ENCODE measurements around the gene MINK1.
"Not testable (repeated sequence)": the region's sequence is repeated elsewhere in the genome, so short reads cannot be mapped to it uniquely, and the experiment has no call there.

MINK1 gene

DNA sequence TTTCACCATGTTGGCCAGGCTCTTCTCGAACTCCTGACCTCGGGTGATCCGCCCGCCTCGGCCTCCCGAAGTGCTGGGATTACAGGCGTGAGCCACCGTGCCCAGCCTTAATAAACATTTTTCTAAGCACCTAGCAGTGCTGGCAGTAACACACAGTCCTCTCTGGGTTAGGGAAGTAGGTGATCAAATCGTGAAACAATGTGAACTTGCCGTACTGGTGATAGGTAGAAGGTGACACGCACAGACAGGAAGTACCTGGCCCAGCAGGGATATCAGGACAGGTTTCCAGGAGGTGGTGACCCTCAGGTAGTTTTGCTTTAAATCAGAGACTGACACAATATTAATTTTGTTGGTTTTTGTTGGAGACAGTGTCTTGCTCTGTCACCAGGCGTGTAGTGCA is 21.7 kb upstream of the MINK1 start:
- no peak for DNase-seq (ENCODE audit: low spot score)

DNA sequence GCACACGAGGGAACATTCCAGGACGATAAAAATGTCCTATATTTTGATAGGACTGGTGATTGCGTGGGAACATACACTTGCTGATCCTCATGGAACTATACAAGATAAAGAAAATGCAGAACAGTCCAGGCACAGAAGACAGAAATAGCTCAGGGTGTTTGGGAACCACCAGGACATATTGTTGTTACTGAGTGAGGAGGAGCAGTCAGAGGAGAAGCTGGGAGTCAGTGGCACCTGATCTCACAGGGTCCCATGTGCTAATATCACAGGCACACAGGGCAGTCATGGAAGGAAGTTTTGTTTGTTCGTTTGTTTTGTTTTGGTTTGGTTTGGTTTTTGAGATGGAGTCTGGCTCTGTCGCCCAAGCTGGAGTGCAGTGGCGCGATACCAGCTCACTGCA is 20.4 kb upstream of the MINK1 start:
- DNase-seq (ENCODE audit: low spot score), result no peak

DNA sequence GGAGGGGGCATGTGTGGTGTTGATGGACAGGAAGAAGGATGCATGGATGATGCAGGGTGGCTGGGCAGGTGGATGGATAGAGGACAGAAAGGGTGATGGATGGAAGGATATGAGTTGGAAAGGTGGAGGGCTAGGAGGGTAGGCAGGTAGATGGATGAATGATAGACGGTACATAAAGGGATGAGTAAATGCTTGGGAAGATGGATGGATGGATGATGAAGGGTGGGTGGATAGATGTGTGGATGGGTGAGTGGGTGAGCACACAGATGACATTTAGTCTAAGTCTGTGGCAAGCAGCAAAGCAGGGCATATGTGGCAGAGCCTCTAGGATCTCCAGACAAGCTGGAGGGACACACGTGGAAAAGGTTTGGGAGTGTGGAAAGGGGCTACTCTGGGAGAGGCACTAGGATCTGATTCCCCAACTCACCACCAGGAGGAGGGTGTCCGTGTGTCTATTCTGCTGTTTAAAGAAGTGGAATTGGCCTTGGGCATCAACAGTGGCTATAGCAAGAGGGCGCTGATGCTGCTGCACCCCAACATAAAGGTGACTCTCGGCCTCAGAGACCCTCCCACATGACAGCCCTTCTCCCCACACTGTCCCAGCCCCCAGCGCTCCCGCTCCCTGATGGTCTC is 18.0 kb upstream of the MINK1 start:
- no peak for DNase-seq (ENCODE audit: low spot score)

DNA sequence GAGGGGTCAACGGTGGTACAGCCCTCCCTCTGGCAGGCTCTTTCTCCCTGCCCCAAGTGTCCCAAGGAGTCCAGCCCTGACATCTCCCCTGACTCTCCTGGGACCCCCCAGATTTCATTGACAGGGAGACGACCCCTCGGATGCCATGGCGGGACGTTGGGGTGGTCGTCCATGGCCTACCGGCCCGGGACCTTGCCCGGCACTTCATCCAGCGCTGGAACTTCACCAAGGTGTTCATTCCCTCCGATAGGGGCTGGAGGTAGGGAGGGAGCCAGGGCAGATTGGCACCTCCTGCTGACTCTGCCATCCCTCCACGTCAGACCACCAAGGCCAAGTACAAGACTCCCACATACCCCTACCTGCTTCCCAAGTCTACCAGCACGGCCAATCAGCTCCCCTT is 16.3 kb upstream of the MINK1 start:
- no peak for DNase-seq (ENCODE audit: low spot score)

DNA sequence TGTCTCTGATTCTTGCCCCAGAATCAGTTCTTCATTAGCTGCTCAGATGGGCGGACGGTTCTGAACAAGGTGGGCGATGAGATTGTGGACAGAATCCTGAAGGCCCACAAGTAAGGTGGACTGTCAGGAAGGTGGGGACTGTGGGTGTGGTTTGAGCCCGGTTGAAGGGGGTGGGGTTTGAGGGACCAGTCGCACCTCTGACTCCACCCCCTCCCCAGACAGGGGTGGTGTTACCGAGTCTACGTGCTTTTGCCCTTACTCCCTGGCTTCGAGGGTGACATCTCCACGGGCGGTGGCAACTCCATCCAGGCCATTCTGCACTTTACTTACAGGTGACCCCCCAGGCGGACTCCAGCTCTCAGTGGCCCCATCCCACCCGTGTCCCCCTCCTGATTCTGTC is 14.9 kb upstream of the MINK1 start:
- no peak for DNase-seq (ENCODE audit: low spot score)

DNA sequence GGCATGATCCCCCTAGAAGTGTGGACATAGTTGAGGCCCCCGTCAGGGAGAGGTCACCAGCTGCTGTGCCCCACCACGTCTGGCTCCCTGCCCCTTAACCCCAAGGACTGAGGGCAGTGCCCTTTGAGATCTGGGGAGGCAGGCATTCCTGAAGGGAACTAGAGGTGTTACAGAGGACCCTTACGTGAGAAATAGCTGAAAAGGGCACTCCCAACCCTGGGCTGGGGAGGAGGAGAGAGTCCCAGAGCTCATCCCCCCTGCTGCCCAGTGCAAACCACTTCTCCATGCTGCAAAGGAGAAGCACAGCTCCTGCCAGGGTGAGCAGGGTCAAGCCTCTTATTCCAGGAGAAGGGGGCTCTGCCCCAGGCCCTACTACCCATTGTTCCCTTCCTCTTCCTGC is 10.3 kb upstream of the MINK1 start:
- no peak for DNase-seq (ENCODE audit: low spot score)

DNA sequence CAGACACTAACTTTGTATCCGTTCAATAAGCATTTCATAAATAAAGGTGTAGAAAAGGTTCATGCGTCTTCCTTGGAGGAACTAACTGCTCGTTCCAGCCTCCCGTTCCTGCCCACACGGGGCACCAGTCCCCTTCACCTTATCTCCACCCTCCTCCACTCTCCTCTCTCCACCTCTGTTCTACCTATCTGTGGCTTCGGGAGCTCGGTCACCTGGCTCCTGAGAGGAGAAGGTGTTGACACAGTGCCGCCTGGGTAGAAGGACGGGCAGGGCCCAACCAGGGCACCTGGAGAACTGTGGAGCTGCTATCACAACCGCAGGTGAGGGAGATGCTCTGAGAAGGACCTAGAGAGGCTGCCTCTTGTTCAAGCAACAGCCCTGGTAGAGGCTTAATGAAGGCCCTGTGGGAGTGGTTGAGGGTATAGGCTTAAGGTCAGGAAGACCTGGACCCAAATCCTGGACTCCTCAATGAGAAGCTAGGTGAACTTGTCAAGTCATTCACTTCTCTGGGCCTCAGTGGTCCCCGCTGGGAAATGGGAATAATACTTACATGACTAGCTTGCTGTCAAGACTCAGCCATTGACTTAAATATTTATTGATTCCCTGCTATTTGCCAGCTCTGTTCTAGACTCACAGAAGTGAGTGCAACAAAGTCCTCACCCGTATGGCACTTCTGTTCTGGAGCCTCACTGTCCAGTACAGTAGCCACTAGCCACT is 9.6 kb upstream of the MINK1 start:
- no peak for DNase-seq (ENCODE audit: low spot score)

DNA sequence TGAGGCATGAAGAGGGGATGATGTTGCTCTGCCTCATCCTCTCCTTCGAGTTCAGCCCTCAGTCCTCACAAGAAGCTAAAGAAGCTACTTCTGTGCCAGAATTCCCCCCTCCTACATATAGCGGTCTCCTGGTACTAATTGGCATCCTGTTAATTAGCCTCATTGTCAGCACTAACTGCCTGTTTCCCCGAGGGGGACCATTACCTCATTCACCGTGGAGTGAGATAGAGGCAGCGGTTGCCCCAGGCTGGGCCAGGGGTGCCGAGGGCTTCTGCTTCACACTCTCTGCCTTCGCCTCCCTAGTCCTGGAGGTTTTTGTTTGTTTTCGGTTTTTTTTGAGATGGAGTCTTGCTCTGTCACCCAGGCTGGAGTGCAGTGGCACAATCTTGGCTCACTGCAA is 5.7 kb upstream of the MINK1 start:
- no peak for DNase-seq (ENCODE audit: low spot score)

DNA sequence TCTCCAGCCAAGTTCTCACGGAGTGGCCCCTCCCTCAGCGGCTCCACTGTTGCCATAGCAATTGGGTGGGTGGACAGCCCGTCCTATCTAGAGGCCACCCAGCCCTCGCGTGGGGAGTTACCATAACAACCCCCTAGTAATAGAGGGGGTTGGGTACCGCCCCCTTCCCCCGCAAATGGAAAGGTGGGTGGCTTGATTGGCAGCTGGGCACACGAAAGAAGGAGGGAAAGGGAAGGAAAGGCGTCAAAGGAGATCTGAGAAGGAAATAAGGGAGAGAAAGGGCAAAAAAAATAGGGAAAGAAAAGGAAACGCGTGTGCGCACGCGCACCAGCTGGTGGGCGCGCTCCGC is 337 bp upstream of the MINK1 start:
- DNase-seq (ENCODE audit: low spot score), result not testable (repeated sequence)

DNA sequence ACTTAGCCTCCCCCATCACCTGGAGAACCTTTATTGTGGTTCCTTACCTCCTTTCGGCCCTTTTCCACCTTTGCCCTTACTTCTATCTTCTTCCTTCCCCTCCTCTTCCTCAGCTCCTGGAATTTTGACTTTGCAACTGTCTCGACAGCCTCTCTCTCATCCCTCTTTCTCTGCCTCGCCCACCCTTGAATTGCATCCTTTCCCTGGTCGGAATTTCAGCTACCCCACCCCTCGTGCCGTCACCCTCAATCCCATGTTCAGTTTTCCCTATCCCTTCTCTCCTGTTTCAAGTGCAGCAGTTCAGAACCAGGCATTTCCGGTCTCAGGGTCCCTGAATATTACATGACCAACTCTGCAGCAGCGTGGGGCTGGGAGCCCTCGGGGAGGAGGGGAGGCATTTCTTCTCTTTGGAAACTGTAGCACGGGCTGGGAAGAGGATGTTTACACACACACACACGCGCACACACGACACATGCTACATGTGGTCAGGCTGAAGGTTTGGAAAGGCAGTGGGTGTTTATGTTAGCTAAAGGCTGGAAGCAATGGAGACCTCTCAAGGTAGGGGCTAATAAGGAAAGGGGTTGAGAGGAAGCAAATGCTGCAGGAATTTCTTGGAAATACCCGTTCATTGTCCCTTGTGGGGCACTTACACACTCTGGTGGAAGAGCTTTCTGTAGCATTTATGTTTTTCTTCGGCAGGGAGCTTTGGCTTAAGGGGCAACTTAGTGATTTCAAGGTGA is 971 bp downstream of the MINK1 start:
- DNase-seq (ENCODE audit: low spot score), result no peak

DNA sequence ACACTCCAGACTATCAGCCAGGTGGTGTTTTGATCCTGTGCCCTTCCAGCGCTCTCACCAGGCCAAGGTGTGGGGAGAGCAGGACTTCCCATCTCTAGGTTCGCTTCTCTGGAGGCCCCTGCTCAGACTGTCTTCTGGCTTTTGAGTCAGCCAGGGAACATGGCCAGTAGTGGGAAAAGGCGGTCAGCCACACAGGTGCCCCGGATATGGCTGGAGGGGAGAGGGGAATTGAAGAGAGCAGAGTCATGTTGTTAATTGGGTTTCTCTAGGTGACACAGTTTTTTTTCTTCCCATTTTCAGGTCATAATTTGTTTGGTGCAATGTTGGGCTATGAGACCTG is 1.5 kb downstream of the MINK1 start:
- no peak for DNase-seq (ENCODE audit: low spot score)

DNA sequence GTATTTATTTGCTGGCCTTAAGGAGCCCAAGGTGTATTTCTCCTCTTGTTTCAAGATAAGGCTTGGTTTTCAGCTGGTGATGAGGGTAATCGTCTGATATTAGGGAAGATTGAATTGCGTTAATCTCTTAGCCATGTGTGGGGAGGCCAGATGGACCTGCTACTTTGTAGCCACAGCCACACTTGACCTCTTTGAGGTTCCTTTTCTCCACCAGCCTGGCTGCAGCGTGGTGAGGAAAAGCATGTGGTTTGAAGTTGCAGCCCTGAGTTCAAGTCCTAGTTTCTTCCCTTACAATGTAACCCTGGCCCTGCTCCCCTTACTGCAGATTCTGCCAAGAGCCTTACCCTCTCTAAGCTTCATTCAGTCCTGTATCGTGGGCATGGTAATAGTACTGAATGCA is 3.1 kb downstream of the MINK1 start:
- DNase-seq (ENCODE audit: low spot score), result no peak

DNA sequence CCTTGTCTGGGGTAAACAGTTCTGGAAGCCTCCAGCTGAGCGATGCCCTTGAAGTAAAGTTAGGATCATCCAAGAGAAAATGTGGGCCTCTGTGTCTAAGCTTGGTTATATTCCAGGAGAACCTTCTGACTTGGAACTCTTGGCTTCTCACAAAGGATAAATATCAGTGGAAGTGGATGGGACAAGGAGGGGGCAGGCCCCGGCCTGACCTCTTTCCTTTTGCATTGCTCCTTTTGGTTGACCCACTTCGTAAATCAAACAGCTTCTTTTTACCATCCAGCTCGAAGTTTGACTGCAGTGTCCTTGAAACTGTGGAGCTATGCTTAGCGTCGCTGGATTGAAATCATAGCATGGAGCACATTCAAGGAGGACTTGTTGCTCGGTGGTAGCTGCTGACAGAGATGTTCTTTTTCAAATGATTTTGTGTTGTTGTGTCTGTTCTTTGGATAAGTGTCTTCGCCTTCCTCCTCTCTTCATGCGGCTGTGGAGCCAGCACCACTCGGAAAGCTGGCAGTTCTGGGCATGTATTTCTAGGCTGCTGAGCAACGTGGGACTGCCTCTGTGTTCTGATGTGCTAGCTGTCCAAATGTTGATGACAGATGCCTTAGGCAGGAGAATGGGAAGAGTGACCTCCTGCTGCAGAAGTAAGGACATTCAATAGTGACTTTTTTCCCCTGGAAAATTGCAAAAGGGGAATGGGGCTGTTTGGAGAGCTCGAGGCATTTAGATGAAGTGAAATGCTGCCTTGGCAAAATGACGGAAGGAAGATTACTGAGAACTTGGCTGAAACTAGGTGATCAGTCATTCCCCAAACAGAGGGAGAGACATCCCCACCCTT is 4.5 kb downstream of the MINK1 start:
- no peak for DNase-seq (ENCODE audit: low spot score)

DNA sequence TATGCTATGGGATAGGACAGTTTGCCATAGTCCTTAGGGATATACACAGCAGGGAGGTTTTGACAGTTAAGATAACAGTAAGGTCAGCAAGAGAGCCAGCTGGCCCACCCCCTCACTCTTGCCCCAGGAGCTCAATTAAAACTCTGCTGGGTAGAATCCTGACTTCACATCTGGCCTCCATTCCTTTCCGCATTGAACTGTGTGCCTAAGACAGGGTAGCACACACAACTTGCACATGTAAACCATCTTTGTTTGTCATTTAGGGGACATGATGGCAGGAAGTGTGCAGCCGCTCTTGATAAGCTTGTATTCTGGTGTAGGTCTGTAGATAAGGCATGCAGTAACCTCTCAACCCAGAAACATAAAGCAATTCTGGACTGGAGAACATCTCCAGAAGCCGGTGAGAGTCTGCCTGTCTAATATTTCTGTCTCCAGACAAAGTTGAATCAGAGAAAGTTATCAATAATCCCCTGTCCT is 5.2 kb downstream of the MINK1 start:
- no peak for DNase-seq (ENCODE audit: low spot score)

DNA sequence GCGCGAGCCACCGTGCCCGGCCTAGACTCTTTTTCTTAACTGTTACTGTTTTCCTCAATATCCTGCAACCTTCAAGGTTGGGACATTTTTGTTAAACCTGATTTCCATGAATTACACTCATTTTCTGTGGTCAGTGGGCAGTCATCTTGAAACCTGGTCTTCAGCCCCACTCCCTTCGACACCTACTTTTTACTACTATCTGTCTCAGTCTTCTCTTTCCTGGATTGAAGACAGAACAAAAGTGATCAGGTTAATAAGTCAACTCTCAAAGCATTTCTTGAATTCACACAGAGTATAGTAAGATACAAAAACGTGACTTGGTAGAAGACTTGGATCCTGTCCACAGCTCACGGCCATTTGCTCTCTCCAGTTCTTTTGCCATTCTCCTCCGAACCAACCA is 6.1 kb downstream of the MINK1 start:
- DNase-seq (ENCODE audit: low spot score), result no peak

DNA sequence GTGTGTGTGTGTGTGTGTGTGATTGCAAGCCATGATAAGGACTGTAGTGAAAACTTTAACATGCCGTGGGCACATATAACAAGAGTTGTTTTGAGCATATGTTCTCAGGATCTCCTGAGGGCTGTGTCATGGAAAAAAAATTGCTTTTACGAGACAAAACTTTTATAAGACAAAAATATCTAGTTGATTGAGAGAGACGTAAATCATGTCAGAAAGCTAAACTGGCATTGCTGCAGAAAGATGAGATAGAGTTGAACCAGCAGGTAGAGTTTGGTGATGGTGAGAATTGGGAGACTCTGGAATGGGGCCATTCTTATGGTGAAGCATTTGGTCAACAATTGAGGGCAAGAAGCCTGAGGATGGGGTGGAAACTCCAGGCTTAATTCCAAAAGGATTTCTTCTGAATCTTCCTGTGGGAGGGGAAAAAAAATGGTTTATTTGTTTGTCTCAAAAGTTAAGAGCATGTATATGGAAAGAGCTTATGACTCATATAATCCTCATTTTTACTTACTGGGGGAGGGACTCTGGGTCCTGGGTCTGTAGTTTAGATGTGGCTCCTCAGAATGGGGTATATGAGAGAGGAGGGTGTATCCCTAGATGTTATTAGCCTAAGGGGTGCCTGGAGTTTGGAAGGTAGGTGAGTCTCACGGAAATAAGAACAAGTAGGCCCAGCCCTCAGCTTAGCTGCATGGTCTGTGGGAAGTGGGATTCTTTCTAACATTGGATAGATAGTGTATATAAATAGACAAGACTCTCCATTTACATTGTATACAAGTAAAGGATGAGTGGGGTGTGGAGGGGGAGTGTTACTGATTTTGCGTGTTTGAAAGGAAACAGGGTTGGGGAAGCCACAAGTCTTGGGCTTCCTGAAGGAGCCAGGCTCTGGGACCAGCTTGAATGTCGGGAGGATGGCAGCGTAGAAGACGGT is 7.1 kb downstream of the MINK1 start:
- DNase-seq (ENCODE audit: low spot score), result no peak

DNA sequence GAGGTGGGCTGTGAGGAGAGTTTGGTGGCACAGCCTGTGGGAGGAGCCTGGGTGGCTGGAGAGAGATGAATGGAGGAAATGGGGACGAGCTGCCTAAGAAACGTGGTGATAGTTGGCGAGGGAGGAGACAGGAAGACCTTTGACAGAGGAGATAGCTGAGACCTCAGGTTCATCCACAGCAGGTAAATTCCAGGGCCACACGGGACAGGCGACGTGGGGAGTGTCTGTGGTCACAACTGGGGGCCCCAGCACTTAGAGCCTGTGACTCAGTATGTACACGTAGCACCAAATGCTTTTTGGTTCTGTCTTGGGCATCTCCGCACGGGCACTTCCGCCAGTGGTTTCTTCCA is 7.7 kb downstream of the MINK1 start:
- DNase-seq (ENCODE audit: low spot score), result no peak

DNA sequence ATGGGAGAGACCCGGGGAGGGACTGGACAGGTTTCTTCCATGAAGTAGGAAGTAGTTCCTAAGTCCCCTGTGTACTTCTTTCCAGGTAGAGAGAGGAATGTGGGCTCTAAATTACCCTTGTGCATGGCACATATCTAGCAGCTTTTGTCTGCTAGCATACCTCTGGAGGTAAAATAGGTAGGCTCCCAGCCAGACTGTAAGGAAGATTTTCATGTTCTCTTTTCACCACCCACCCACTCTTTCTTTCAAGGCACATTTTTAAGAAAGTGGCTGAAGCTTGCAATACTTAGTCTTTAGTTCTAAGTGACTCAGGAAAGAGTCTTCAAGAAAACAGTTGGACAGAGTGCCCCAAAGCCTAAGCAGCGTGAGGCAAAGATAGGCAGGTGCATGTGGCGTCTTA is 9.2 kb downstream of the MINK1 start:
- DNase-seq (ENCODE audit: low spot score), result no peak

DNA sequence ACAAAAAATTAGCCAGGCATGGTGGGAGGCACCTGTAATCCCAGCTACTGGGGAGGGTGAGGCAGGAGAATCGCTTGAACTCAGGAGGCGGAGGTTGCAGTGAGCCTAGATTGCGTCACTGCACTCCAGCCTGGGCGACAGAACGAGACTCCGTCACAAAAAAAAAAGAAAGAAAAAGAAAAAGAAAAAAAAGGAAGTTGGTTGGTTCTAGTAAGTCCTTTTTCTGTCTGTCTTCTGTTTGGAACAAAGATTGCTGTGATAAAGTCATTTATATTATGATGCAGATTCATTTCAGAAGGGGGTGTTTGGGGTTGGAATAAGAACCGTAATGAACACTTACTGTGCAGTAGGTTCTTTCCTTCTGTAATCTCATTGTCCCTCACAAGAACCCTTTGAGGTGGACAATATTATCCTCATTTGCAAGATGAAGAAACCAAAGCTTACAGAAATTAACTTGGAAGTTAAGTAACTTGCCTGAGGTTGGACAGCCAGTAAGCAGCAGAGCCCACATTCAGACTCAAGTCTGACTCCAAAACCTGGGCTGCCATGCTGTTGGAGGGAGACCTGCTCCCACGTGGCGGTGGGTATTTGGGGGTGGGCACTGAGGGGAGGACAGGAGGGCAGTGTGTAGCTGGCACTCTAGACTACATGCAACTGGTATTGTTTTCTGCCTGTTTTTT is 10.3 kb downstream of the MINK1 start:
- no peak for DNase-seq (ENCODE audit: low spot score)

DNA sequence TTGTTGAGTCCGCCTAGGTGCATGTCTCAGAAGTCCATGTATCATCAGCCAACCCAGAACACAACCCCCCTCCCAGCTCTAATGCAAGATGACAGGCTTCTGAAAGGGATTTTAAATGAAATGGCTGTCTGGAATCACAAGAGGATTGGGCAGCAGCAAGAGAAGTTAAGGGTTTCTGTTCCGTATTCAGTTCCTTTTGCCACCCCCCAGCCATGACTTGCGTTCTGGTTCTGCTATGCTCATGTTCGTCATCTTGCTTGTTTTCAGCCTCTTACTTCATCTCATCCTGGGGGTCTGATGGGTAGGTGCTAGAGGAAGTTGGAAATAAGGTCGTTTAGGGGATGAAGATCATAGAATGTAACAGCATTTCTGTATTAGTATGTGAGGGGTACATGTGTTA is 12.0 kb downstream of the MINK1 start:
- DNase-seq (ENCODE audit: low spot score), result no peak

Data from activated CD4-positive, alpha-beta T cell treated with anti-CD3 and anti-CD28 coated beads, Interleukin-2, Interleukin-4, amounts not matched to agents 100 ng/mL and 50 ng/mL, durations not matched to agents 16 hours and 8 hours (primary cell).